Endothelial cell of umbilical vein (primary cell): ENCODE results near the gene SAMD14. TPM values are rescaled to one million over a fixed set of nuclear protein-coding genes. Genes with fewer than 3 reads are reported as not detected.

Experiments used
- BruUV-seq: library from RNA; stranded (reverse); fragments of 400-500 nt; replicated peaks from 2 replicates; lab custom pipeline; 2021; lab: Mats Ljungman, UMichigan
- CTCF ChIA-PET: fragments of 300-600, 350-600 bp; sonication (Branson Sonifier 250); formaldehyde crosslinking; loops from one replicate; lab custom pipeline; 2021; ENCODE audit warnings: antibody characterized with exemption, inconsistent platforms; lab: Charles Lee
- POLR2A ChIA-PET: fragments of 300-600, 350-600 bp; sonication (Branson Sonifier 250); formaldehyde crosslinking; loops from one replicate; lab custom pipeline; 2021; ENCODE audit warnings: antibody characterized with exemption, inconsistent platforms; lab: Charles Lee
- DNase-seq: peaks from one replicate; pipeline ENCODE4 v3.0.0-alpha.2; 2011; ENCODE audit warnings: low read depth, low spot score
- FAIRE-seq: peaks from 2 replicates; lab custom pipeline; 2011; peaks lifted over from hg19 to GRCh38; lab: Jason Lieb, UNC
- H2AFZ ChIP-seq: 2 replicates; pipeline ENCODE4 v1.6.0; 2012; ENCODE audit warnings: low read depth, low read length, control low read depth, inconsistent platforms
- H3K27ac ChIP-seq: 2 replicates; pipeline ENCODE4 v1.5.1; 2011; ENCODE audit warnings: low read depth, mild to moderate bottlenecking, control low read depth, low read length, moderate library complexity; ENCODE audit not compliant: insufficient read depth
- H3K27me3 ChIP-seq, 2 experiments: 2 replicates each; pipeline versions ENCODE4 v1.6.0 to v1.6.1; 2011; ENCODE audit warnings: low read length in 2 of 2, mixed read lengths in 1 of 2; ENCODE audit not compliant: control insufficient read depth in 2 of 2, insufficient read depth in 2 of 2
- H3K36me3 ChIP-seq, 2 experiments: 2 replicates in 1 of 2; 3 replicates in 1 of 2; pipeline ENCODE4 v1.5.1; 2011; ENCODE audit warnings: low read length in 2 of 2, mild to moderate bottlenecking in 1 of 2, moderate library complexity in 1 of 2; ENCODE audit not compliant: control insufficient read depth in 2 of 2, insufficient read depth in 2 of 2; ENCODE audit errors: extremely low read depth in 1 of 2
- H3K4me1 ChIP-seq: 3 replicates; pipeline ENCODE4 v1.5.1; 2011; ENCODE audit warnings: mild to moderate bottlenecking, low read length; ENCODE audit not compliant: control insufficient read depth, insufficient read depth; ENCODE audit errors: extremely low read depth
- H3K4me2 ChIP-seq: 2 replicates; pipeline ENCODE4 v1.6.1; 2011; ENCODE audit warnings: low read length, control low read depth, mixed read lengths; ENCODE audit not compliant: insufficient read depth
- H3K4me3 ChIP-seq, 3 experiments: fragments of 200-600 bp in 1 of 3; sonication (generic), shearing (Covaris generic) in 1 of 3; replicated peaks in 1 of 3; 2 replicates each; pipeline ENCODE4 v1.5.1; 2011 to 2016; ENCODE audit warnings: control low read depth in 3 of 3, low read length in 3 of 3, mild to moderate bottlenecking in 2 of 3, inconsistent platforms in 1 of 3, low read depth in 1 of 3, moderate library complexity in 1 of 3; ENCODE audit not compliant: insufficient read depth in 1 of 3
- H3K79me2 ChIP-seq: 2 replicates; pipeline ENCODE4 v1.6.0; 2012; ENCODE audit warnings: low read length, inconsistent platforms; ENCODE audit not compliant: control insufficient read depth, insufficient read depth
- H3K9ac ChIP-seq: replicated peaks from 2 replicates; pipeline ENCODE3; 2011; ENCODE audit warnings: low read length, control low read depth; ENCODE audit not compliant: insufficient read depth; ENCODE audit errors: extremely low read depth
- H3K9me1 ChIP-seq: replicated peaks from 3 replicates; pipeline ENCODE4 v1.6.0; 2011; ENCODE audit warnings: mild to moderate bottlenecking, low read length; ENCODE audit not compliant: control insufficient read depth, insufficient read depth; ENCODE audit errors: extremely low read depth
- H3K9me3 ChIP-seq: replicated peaks from 2 replicates; pipeline ENCODE4 v1.5.1; 2012; ENCODE audit warnings: low read length, inconsistent platforms; ENCODE audit not compliant: control insufficient read depth, insufficient read depth
- H4K20me1 ChIP-seq: replicated peaks from 2 replicates; pipeline ENCODE3; 2011; ENCODE audit warnings: mild to moderate bottlenecking, low read length; ENCODE audit not compliant: control insufficient read depth, insufficient read depth; ENCODE audit errors: extremely low read depth
- CTCF ChIP-seq, 2 donors: IDR thresholded peaks; 1 replicate in 1 of 2; 2 replicates in 1 of 2; pipeline ENCODE4 v1.5.1; 2011; ENCODE audit warnings: low read length in 2 of 2, mild to moderate bottlenecking in 2 of 2, moderate library complexity in 2 of 2, control low read depth in 1 of 2, inconsistent platforms in 1 of 2, low read depth in 1 of 2; ENCODE audit not compliant: insufficient read depth in 1 of 2; ENCODE audit errors: extremely low read depth in 1 of 2
- EZH2 ChIP-seq: IDR thresholded peaks from 2 replicates; pipeline ENCODE4 v1.6.1; 2012; ENCODE audit warnings: borderline replicate concordance, low read depth, mild to moderate bottlenecking, moderate library complexity, low read length, inconsistent platforms; ENCODE audit not compliant: severe bottlenecking
- FOS ChIP-seq: IDR thresholded peaks from 2 replicates; pipeline ENCODE4 v1.6.1; 2011; ENCODE audit warnings: mild to moderate bottlenecking, low read length, moderate library complexity, borderline replicate concordance; ENCODE audit not compliant: insufficient read depth
- GATA2 ChIP-seq: IDR thresholded peaks from 2 replicates; pipeline ENCODE4 v1.7.0; 2011; ENCODE audit warnings: low read depth, mild to moderate bottlenecking, moderate library complexity, mixed read lengths, low read length; ENCODE audit not compliant: insufficient read length, insufficient read depth
- JUN ChIP-seq: IDR thresholded peaks from 2 replicates; pipeline ENCODE4 v1.6.1; 2011; ENCODE audit warnings: borderline replicate concordance, low read depth; ENCODE audit not compliant: insufficient read length, insufficient read depth
- MAX ChIP-seq: IDR thresholded peaks from 2 replicates; pipeline ENCODE4 v1.6.1; 2011; ENCODE audit not compliant: insufficient read depth, insufficient read length
- MYC ChIP-seq: IDR thresholded peaks from one replicate; pipeline ENCODE4 v1.6.1; 2011; ENCODE audit warnings: mild to moderate bottlenecking, low read depth, low read length
- POLR2A ChIP-seq: IDR thresholded peaks from 2 replicates; pipeline ENCODE4 v1.6.1; 2012; ENCODE audit warnings: low read depth, mild to moderate bottlenecking, control low read depth, low read length
- dilution Hi-C: fragments of 300-500 bp; cut with MboI; formaldehyde crosslinking; loops from one replicate; pipeline ENCODE4 v1.15.0; 2019; ENCODE audit warnings: low sequenced_read_pairs; ENCODE audit not compliant: extremely low pct_ligation_motif_present
- intact Hi-C: fragments of 100-400 bp; cut with micrococcal nuclease; formaldehyde crosslinking; loops from one replicate; pipeline ENCODE4 v1.10.0; 2022
- polyA plus RNA-seq, 4 experiments: library from polyadenylated mRNA; depleted of rRNA in 3 of 4; stranded (reverse) in 3 of 4; unstranded in 1 of 4; fragments of >200 nt; gene quantifications; 2 replicates each; pipeline versions ENCODE4 v1.2.1 to v1.2.3, GENCODE V29; 2011 to 2012; ENCODE audit warnings: missing spikeins in 1 of 4
- total RNA-seq: library from RNA; stranded (reverse); gene quantifications from 2 replicates; pipeline ENCODE4 v1.2.3, GENCODE V29; 2021

SAMD14 gene
- total and polyA plus RNA-seq, 2 donors (not counting 3 experiments of a cell fraction or from before 2014, with no cell fraction given) = 6.8 to 15.6 TPM

- no peaks in the 10 kb centered on the region for H4K20me1 ChIP-seq
- H3K4me1 ChIP-seq = no peaks in the 10 kb centered on the region
- ChIA-PET CTCF (interaction anchor here (1.0 to 4.1 kb wide), 3 partner anchors 8 to 89 kb away, joined by 3 to 29 read pairs (median 13); no protein-coding TSS in a partner anchor), POLR2A (no interaction called here)
- no peak overlapping the region for H3K4me3 ChIP-seq
- H3K9me3 ChIP-seq = no peaks in the 10 kb centered on the region
- H3K27ac ChIP-seq = no peak overlapping the region
- no peaks in the 10 kb centered on the region for H3K9me1 ChIP-seq
- no peak for DNase-seq
- intact Hi-C loops (loop anchor here (10.0 kb wide), 1 partner anchor 155 kb away; no protein-coding TSS in a partner anchor), dilution Hi-C loops (no loop called here)
- H3K9ac ChIP-seq = no peak overlapping the region
- no peak overlapping the region for H2AFZ ChIP-seq
- no peaks in the 10 kb centered on the region for H3K27me3 ChIP-seq
- TF ChIP-seq GATA2 (no peak), MAX (no peak), CTCF (IDR thresholded peaks at IDR 0.05; ENCODE audit: extremely low read depth in 1 of 2, insufficient read depth in 1 of 2, low read depth in 1 of 2, low read length in 2 of 2) (no peak), JUN (no peak), MYC (no peak), EZH2 (no peak), FOS (no peak), POLR2A (no peak)
- FAIRE-seq = no peak
- H3K79me2 ChIP-seq = no peaks in the 10 kb centered on the region
- no peak overlapping the region for H3K4me2 ChIP-seq
- H3K36me3 ChIP-seq = peaks cover 0 to 4% of the 10 kb centered on the region in 2 experiments
- BruUV-seq = no TSS peak
Measured at GRCh38 chr17:50109785-50110184, 20.2 kb downstream of the SAMD14 start.
